ENCODE data around the gene AFG3L2. TPM values are rescaled to one million over a fixed set of nuclear protein-coding genes. Genes with fewer than 3 reads are reported as not detected.

The AFG3L2 gene
- total and polyA plus RNA-seq, 9 of the 15 experiments (the other 6 are each of a cell fraction or from before 2014, with no cell fraction given), result 24.1 to 109 (median 84.0) TPM

GRCh38 chr18:12296457-12296856 lies 80.6 kb downstream of the AFG3L2 start:
- Histone ChIP-seq H3K4me1 (replicated peaks in 1 of 2; ENCODE audit: control insufficient read depth in 2 of 2, insufficient read depth in 2 of 2, low read length in 2 of 2) (peaks cover 17 to 21% of the 10 kb centered on the region in 2 experiments; a peak in 4 of 5 replicates), H2AFZ (ENCODE audit: low read depth, low read length) (peak overlapping the region; percentile 84), H3K9me3 (replicated peaks; ENCODE audit: control insufficient read depth, insufficient read depth, low read depth, low read length) (no peaks in the 10 kb centered on the region), H3K27ac (ENCODE audit: extremely low read depth, low read depth, low read length) (peak overlapping the region; percentile 4; the same call in 1 of the 3 replicates), H3K4me3 (no peak overlapping the region), H3K9ac (ENCODE audit: insufficient read depth in 1 of 2, low read depth in 2 of 2, low read length in 2 of 2) (peak overlapping the region; percentile 13 to 46; a peak in 1 of 4 replicates), H3K27me3 (ENCODE audit: control insufficient read depth in 2 of 2, insufficient read depth in 2 of 2, low read length in 2 of 2) (no peaks in the 10 kb centered on the region), H3K9me1 (ENCODE audit: control insufficient read depth, insufficient read depth, low read length) (no peaks in the 10 kb centered on the region), H4K20me1 (replicated peaks; ENCODE audit: control insufficient read depth, insufficient read depth, low read length) (no peaks in the 10 kb centered on the region), H3K36me3 (ENCODE audit: control insufficient read depth, insufficient read depth, low read length) (no peaks in the 10 kb centered on the region), H3K4me2 (ENCODE audit: insufficient read depth, low read length) (0 out of 2 replicates have a peak overlapping the region, but pooled peaks have one; percentile 21), H3K79me2 (ENCODE audit: control insufficient read depth, insufficient read depth, low read length) (no peaks in the 10 kb centered on the region)
- in situ Hi-C loops (cut with MboI), result no loop called here
- ATAC-seq, result peak; percentile 18
- BruUV-seq (replicated peaks), result no TSS peak
- CTCF ChIA-PET (ENCODE audit: low intra/inter-chr PET ratio), result no interaction called here
- POLR2A ChIA-PET, result interaction anchor here (0.7 to 4.2 kb wide), 4 partner anchors 10 to 54 kb away, joined by 3 to 14 read pairs (median 4); no protein-coding TSS in a partner anchor
- no peak for DNase-seq (ENCODE audit: extremely low read depth in 1 of 4, low spot score in 3 of 4)
- intact Hi-C loops (cut with micrococcal nuclease), result no loop called here
- no peak for FAIRE-seq
- 58% methylated on average over 1 of the region's 1 CpG for WGBS (ENCODE audit: insufficient coverage, low coverage, missing lambda C conversion rate)
- TF ChIP-seq ZNF174 (CRISPR knock-in tag; IDR thresholded peaks at IDR 0.05) (no peak), CHD1 (IDR thresholded peaks at IDR 0.05; ENCODE audit: low read length) (no peak), SMC3 (conservative IDR thresholded peaks at IDR 0.05; ENCODE audit: insufficient read depth, low read depth, low read length) (no peak), YBX1 (IDR thresholded peaks at IDR 0.05) (no peak), BRCA1 (IDR thresholded peaks at IDR 0.05) (no peak), BRCA1 (CRISPR knock-in tag; IDR thresholded peaks at IDR 0.05) (no peak), ZNF644 (tag; IDR thresholded peaks at IDR 0.05; ENCODE audit: low read depth) (0 out of 2 replicates have a peak, but pooled peaks have one; percentile 37), RBM14 (IDR thresholded peaks at IDR 0.05; ENCODE audit: borderline replicate concordance, insufficient read depth, low read depth, low read length) (no peak), TAF9B (IDR thresholded peaks at IDR 0.05; ENCODE audit: partially characterized antibody) (no peak), XRCC5 (IDR thresholded peaks at IDR 0.05; ENCODE audit: low read depth, low read length) (no peak), ZNF311 (CRISPR knock-in tag; IDR thresholded peaks at IDR 0.05) (no peak), TCF7 (IDR thresholded peaks at IDR 0.05; ENCODE audit: borderline replicate concordance) (no peak), ETV1 (tag; conservative IDR thresholded peaks at IDR 0.05; ENCODE audit: low read depth) (no peak), DDX20 (tag; IDR thresholded peaks at IDR 0.05; ENCODE audit: low read depth) (no peak), MXI1 (IDR thresholded peaks at IDR 0.05; ENCODE audit: low read depth, low read length) (no peak), FOXK1 (CRISPR knock-in tag; IDR thresholded peaks at IDR 0.05; ENCODE audit: borderline replicate concordance) (no peak), GTF3C2 (IDR thresholded peaks at IDR 0.05; ENCODE audit: borderline replicate concordance, extremely low read depth, insufficient read length) (no peak)
- TF ChIP-seq, protein P1, sequence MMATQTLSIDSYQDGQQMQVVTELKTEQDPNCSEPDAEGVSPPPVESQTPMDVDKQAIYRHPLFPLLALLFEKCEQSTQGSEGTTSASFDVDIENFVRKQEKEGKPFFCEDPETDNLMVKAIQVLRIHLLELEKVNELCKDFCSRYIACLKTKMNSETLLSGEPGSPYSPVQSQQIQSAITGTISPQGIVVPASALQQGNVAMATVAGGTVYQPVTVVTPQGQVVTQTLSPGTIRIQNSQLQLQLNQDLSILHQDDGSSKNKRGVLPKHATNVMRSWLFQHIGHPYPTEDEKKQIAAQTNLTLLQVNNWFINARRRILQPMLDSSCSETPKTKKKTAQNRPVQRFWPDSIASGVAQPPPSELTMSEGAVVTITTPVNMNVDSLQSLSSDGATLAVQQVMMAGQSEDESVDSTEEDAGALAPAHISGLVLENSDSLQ (IDR thresholded peaks at IDR 0.05), result peak; percentile 77
- TF ChIP-seq, protein P2, sequence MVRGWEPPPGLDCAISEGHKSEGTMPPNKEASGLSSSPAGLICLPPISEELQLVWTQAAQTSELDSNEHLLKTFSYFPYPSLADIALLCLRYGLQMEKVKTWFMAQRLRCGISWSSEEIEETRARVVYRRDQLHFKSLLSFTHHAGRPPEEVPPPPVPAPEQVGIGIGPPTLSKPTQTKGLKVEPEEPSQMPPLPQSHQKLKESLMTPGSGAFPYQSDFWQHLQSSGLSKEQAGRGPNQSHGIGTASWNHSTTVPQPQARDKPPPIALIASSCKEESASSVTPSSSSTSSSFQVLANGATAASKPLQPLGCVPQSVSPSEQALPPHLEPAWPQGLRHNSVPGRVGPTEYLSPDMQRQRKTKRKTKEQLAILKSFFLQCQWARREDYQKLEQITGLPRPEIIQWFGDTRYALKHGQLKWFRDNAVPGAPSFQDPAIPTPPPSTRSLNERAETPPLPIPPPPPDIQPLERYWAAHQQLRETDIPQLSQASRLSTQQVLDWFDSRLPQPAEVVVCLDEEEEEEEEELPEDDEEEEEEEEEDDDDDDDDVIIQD (CRISPR knock-in tag; IDR thresholded peaks at IDR 0.05), result no peak
